Dendritic cell treated with granulocyte-macrophage colony-stimulating factor and Interleukin-4, amounts not matched to agents 40 ng/mL and 50 ng/mL, for 4 days (primary cell): ENCODE measurements around the gene DLX3.

Source experiments
- H3K27ac Mint-ChIP-seq: one replicate; pipeline ENCODE4 v1.8.0; 2022; ENCODE audit warnings: mild to moderate bottlenecking, mixed read lengths
- H3K27me3 Mint-ChIP-seq: one replicate; pipeline ENCODE4 v1.8.0; 2022; ENCODE audit warnings: mild to moderate bottlenecking, mixed read lengths
- H3K36me3 Mint-ChIP-seq: one replicate; pipeline ENCODE4 v1.8.0; 2022; ENCODE audit warnings: low read depth, mixed read lengths
- H3K4me1 Mint-ChIP-seq: one replicate; pipeline ENCODE4 v1.8.0; 2022; ENCODE audit warnings: low read depth, mixed read lengths
- H3K4me3 Mint-ChIP-seq: one replicate; pipeline ENCODE4 v1.8.0; 2022; ENCODE audit warnings: mild to moderate bottlenecking, moderate library complexity, mixed read lengths
- H3K9me3 Mint-ChIP-seq: one replicate; pipeline ENCODE4 v1.8.0; 2022; ENCODE audit warnings: mixed read lengths
- intact Hi-C: fragments of 100-400 bp; cut with micrococcal nuclease; formaldehyde crosslinking; loops from one replicate; pipeline ENCODE4 v1.15.0; 2022

Gene DLX3

GRCh38 chr17:49968405-49969133 is 26.5 kb downstream of the DLX3 start:
- peaks cover 93% of the 10 kb centered on the region for H3K4me1 Mint-ChIP-seq
- no peaks in the 10 kb centered on the region for H3K9me3 Mint-ChIP-seq

GRCh38 chr17:49967621-49968404 is 27.2 kb downstream of the DLX3 start:
- Mint-ChIP-seq H3K4me1 (peaks cover 93% of the 10 kb centered on the region), H3K4me3 (peak overlapping the region; percentile 48), H3K27ac (no peak overlapping the region), H3K9me3 (no peaks in the 10 kb centered on the region), H3K27me3 (peaks cover 93% of the 10 kb centered on the region), H3K36me3 (no peaks in the 10 kb centered on the region)
- intact Hi-C loops: no loop called here

More at GRCh38 chr17:49968405-49969133, 26.5 kb downstream of the DLX3 start:
- Mint-ChIP-seq H3K36me3 (no peaks in the 10 kb centered on the region), H3K4me3 (peak overlapping the region; percentile 86), H3K27ac (peak overlapping the region; percentile 81), H3K27me3 (peaks cover 93% of the 10 kb centered on the region)
- intact Hi-C loops: no loop called here

- Mint-ChIP-seq H3K9me3 (no peaks in the 10 kb centered on the region), H3K4me3 (no peak overlapping the region), H3K4me1 (peaks cover 93% of the 10 kb centered on the region), H3K27me3 (peaks cover 93% of the 10 kb centered on the region), H3K36me3 (no peaks in the 10 kb centered on the region), H3K27ac (no peak overlapping the region)
- intact Hi-C loops: no loop called here
Observed at GRCh38 chr17:49967205-49967604, 27.8 kb downstream of the DLX3 start.

- intact Hi-C loops: no loop called here
- Mint-ChIP-seq H3K4me1 (peaks cover 89% of the 10 kb centered on the region), H3K9me3 (no peaks in the 10 kb centered on the region), H3K36me3 (no peaks in the 10 kb centered on the region), H3K27ac (no peak overlapping the region), H3K4me3 (no peak overlapping the region), H3K27me3 (peaks cover 93% of the 10 kb centered on the region)
Observed at GRCh38 chr17:49966767-49967166, 28.3 kb downstream of the DLX3 start.

- intact Hi-C loops: no loop called here
Observed at GRCh38 chr17:49965524-49965909, 29.5 kb downstream of the DLX3 start.

GRCh38 chr17:49964769-49965523 is 30.1 kb downstream of the DLX3 start:
- Mint-ChIP-seq H3K27me3 (peaks cover 89% of the 10 kb centered on the region), H3K4me3 (no peak overlapping the region), H3K27ac (no peak overlapping the region), H3K9me3 (no peaks in the 10 kb centered on the region), H3K4me1 (peaks cover 72% of the 10 kb centered on the region), H3K36me3 (no peaks in the 10 kb centered on the region)
- intact Hi-C loops: no loop called here

More at GRCh38 chr17:49965524-49965909, 29.5 kb downstream of the DLX3 start:
- no peak overlapping the region for H3K27ac Mint-ChIP-seq
- H3K4me1 Mint-ChIP-seq: peaks cover 77% of the 10 kb centered on the region
- no peaks in the 10 kb centered on the region for H3K36me3 Mint-ChIP-seq
- peaks cover 91% of the 10 kb centered on the region for H3K27me3 Mint-ChIP-seq
- H3K9me3 Mint-ChIP-seq: no peaks in the 10 kb centered on the region
- no peak overlapping the region for H3K4me3 Mint-ChIP-seq

GRCh38 chr17:49964303-49964768 is 30.7 kb downstream of the DLX3 start:
- intact Hi-C loops: no loop called here
- peak overlapping the region; percentile 14 for H3K4me3 Mint-ChIP-seq
- H3K27me3 Mint-ChIP-seq: peaks cover 89% of the 10 kb centered on the region
- H3K9me3 Mint-ChIP-seq: no peaks in the 10 kb centered on the region
- H3K4me1 Mint-ChIP-seq: peaks cover 72% of the 10 kb centered on the region
- H3K27ac Mint-ChIP-seq: no peak overlapping the region
- no peaks in the 10 kb centered on the region for H3K36me3 Mint-ChIP-seq

GRCh38 chr17:49963626-49964302 is 31.3 kb downstream of the DLX3 start:
- H3K27me3 Mint-ChIP-seq: peaks cover 87% of the 10 kb centered on the region
- no peak overlapping the region for H3K27ac Mint-ChIP-seq
- peak overlapping the region; percentile 14 for H3K4me3 Mint-ChIP-seq
- intact Hi-C loops: no loop called here
- no peaks in the 10 kb centered on the region for H3K9me3 Mint-ChIP-seq
- H3K4me1 Mint-ChIP-seq: peaks cover 67% of the 10 kb centered on the region
- H3K36me3 Mint-ChIP-seq: no peaks in the 10 kb centered on the region

- H3K27ac Mint-ChIP-seq: no peak overlapping the region
- intact Hi-C loops: no loop called here
- H3K9me3 Mint-ChIP-seq: no peaks in the 10 kb centered on the region
- no peak overlapping the region for H3K4me3 Mint-ChIP-seq
- H3K27me3 Mint-ChIP-seq: peaks cover 84% of the 10 kb centered on the region
- H3K4me1 Mint-ChIP-seq: peaks cover 65% of the 10 kb centered on the region
- no peaks in the 10 kb centered on the region for H3K36me3 Mint-ChIP-seq
Observed at GRCh38 chr17:49963309-49963625, 31.8 kb downstream of the DLX3 start.

GRCh38 chr17:49962599-49963308 is 32.3 kb downstream of the DLX3 start:
- no peak overlapping the region for H3K4me3 Mint-ChIP-seq
- intact Hi-C loops: no loop called here
- no peaks in the 10 kb centered on the region for H3K9me3 Mint-ChIP-seq

GRCh38 chr17:49959183-49959935 is 35.7 kb downstream of the DLX3 start:
- intact Hi-C loops: no loop called here
- peaks cover 30% of the 10 kb centered on the region for H3K4me1 Mint-ChIP-seq
- no peaks in the 10 kb centered on the region for H3K9me3 Mint-ChIP-seq
- peaks cover 77% of the 10 kb centered on the region for H3K27me3 Mint-ChIP-seq
- no peak overlapping the region for H3K4me3 Mint-ChIP-seq
- no peak overlapping the region for H3K27ac Mint-ChIP-seq
- H3K36me3 Mint-ChIP-seq: no peaks in the 10 kb centered on the region

More at GRCh38 chr17:49962599-49963308, 32.3 kb downstream of the DLX3 start:
- H3K36me3 Mint-ChIP-seq: no peaks in the 10 kb centered on the region
- H3K4me1 Mint-ChIP-seq: peaks cover 64% of the 10 kb centered on the region
- H3K27me3 Mint-ChIP-seq: peaks cover 84% of the 10 kb centered on the region
- no peak overlapping the region for H3K27ac Mint-ChIP-seq

- peaks cover 77% of the 10 kb centered on the region for H3K27me3 Mint-ChIP-seq
- H3K9me3 Mint-ChIP-seq: no peaks in the 10 kb centered on the region
- intact Hi-C loops: no loop called here
- H3K36me3 Mint-ChIP-seq: no peaks in the 10 kb centered on the region
- peaks cover 25% of the 10 kb centered on the region for H3K4me1 Mint-ChIP-seq
- no peak overlapping the region for H3K4me3 Mint-ChIP-seq
- H3K27ac Mint-ChIP-seq: no peak overlapping the region
Observed at GRCh38 chr17:49958723-49959122, 36.3 kb downstream of the DLX3 start.
